ENCODE measurements around the gene MCTP2. TPM values are rescaled to one million over a fixed set of nuclear protein-coding genes. Genes with fewer than 3 reads are reported as not detected.

Gene MCTP2, protein sequence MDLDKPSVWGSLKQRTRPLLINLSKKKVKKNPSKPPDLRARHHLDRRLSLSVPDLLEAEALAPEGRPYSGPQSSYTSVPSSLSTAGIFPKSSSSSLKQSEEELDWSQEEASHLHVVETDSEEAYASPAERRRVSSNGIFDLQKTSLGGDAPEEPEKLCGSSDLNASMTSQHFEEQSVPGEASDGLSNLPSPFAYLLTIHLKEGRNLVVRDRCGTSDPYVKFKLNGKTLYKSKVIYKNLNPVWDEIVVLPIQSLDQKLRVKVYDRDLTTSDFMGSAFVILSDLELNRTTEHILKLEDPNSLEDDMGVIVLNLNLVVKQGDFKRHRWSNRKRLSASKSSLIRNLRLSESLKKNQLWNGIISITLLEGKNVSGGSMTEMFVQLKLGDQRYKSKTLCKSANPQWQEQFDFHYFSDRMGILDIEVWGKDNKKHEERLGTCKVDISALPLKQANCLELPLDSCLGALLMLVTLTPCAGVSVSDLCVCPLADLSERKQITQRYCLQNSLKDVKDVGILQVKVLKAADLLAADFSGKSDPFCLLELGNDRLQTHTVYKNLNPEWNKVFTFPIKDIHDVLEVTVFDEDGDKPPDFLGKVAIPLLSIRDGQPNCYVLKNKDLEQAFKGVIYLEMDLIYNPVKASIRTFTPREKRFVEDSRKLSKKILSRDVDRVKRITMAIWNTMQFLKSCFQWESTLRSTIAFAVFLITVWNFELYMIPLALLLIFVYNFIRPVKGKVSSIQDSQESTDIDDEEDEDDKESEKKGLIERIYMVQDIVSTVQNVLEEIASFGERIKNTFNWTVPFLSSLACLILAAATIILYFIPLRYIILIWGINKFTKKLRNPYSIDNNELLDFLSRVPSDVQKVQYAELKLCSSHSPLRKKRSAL
- total RNA-seq: 11.9 to 13.3 TPM (median 12.8 TPM) in 3 replicates

- Mint-ChIP-seq H3K4me1 (peaks cover 11% of the 10 kb centered on the region), H3K27me3 (ENCODE audit: low read depth) (peaks cover 54% of the 10 kb centered on the region), H3K36me3 (no peaks in the 10 kb centered on the region), H3K9me3 (no peaks in the 10 kb centered on the region), H3K4me3 (peak within 1 kb of the TSS; percentile 84), H3K27ac (peak within 1 kb of the TSS; percentile 5)
- DNase-seq (ENCODE audit: low spot score in 2 of 2, unreplicated experiment in 2 of 2): peak; percentile 24 to 60
- TF ChIP-seq, protein P1, sequence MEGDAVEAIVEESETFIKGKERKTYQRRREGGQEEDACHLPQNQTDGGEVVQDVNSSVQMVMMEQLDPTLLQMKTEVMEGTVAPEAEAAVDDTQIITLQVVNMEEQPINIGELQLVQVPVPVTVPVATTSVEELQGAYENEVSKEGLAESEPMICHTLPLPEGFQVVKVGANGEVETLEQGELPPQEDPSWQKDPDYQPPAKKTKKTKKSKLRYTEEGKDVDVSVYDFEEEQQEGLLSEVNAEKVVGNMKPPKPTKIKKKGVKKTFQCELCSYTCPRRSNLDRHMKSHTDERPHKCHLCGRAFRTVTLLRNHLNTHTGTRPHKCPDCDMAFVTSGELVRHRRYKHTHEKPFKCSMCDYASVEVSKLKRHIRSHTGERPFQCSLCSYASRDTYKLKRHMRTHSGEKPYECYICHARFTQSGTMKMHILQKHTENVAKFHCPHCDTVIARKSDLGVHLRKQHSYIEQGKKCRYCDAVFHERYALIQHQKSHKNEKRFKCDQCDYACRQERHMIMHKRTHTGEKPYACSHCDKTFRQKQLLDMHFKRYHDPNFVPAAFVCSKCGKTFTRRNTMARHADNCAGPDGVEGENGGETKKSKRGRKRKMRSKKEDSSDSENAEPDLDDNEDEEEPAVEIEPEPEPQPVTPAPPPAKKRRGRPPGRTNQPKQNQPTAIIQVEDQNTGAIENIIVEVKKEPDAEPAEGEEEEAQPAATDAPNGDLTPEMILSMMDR (IDR thresholded peaks at IDR 0.05; ENCODE audit: unreplicated experiment): no peak
These were observed at the start of gene MCTP2 for GRCh38 chr15:94230883-94231722. MCTP2 (plus strand) TSS chr15:94231561; CDS start chr15:94298266, 66,705 bp downstream.

DNA sequence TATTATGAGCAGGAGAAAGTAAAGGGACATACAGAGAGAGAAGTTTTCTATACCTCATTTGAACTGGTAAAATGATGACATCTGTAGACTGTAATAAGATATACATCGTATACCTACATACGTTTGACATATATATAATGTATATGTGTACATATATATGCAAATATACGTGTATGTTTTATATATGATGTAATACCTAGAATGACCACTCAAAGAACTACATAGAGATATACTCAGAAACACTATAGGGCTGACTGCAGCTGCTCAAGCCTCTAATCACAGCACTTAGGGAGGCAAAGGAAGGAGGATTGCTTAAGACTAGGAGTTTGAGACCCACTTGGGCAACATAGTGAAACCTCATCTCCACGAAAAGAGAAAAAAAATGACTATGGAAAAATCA is 48.5 kb upstream of the MCTP2 start:
- H3K4me1 Mint-ChIP-seq: no peaks in the 10 kb centered on the region

DNA sequence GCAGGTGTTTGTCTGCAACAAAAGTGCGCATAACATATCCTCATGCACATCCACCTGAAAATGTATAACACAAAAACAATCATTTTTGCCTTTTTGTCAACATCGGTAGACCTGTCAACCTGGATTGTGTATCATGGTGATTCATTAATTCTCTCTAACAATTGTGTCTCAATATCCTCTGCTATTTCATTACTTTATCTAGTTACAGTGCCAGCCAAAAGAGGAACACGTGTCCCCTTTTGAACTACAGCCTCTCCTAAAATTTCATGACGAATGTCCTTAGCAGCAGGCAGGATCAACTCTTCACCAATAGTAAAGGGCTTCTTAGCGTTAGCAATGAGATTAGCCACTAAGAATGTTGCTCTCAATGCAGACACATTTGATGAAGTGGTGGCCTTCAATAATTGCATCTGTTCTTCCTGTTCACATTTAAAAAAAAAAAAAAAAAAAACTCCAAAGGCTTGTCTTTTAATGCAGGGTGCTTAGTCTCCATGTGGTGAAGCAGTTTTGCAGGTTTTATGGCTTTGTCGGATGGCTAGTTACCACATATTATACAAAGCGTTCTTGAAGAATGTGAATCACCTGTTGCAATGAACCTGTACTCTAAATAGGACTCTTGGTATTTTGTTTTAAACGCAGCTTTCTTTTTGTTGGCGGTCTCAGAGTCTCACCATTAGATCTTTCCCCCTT is 45.7 kb upstream of the MCTP2 start:
- TF ChIP-seq, protein P1 (IDR thresholded peaks at IDR 0.05; ENCODE audit: unreplicated experiment): no peak
- Mint-ChIP-seq H3K9me3 (peaks cover 4% of the 10 kb centered on the region), H3K4me1 (no peaks in the 10 kb centered on the region), H3K4me3 (no peak overlapping the region), H3K27me3 (ENCODE audit: low read depth) (peaks cover 25% of the 10 kb centered on the region), H3K36me3 (no peaks in the 10 kb centered on the region), H3K27ac (no peak overlapping the region)
- DNase-seq (ENCODE audit: low spot score in 2 of 2, unreplicated experiment in 2 of 2): no peak

More for the DNA sequence above, 48.5 kb upstream of the MCTP2 start:
- no peak for DNase-seq (ENCODE audit: low spot score in 2 of 2, unreplicated experiment in 2 of 2)
- Mint-ChIP-seq H3K9me3 (peaks cover 6% of the 10 kb centered on the region), H3K36me3 (no peaks in the 10 kb centered on the region), H3K27ac (no peak overlapping the region), H3K27me3 (ENCODE audit: low read depth) (peaks cover 4% of the 10 kb centered on the region), H3K4me3 (no peak overlapping the region)
- TF ChIP-seq, protein P1 (IDR thresholded peaks at IDR 0.05; ENCODE audit: unreplicated experiment): no peak

DNA sequence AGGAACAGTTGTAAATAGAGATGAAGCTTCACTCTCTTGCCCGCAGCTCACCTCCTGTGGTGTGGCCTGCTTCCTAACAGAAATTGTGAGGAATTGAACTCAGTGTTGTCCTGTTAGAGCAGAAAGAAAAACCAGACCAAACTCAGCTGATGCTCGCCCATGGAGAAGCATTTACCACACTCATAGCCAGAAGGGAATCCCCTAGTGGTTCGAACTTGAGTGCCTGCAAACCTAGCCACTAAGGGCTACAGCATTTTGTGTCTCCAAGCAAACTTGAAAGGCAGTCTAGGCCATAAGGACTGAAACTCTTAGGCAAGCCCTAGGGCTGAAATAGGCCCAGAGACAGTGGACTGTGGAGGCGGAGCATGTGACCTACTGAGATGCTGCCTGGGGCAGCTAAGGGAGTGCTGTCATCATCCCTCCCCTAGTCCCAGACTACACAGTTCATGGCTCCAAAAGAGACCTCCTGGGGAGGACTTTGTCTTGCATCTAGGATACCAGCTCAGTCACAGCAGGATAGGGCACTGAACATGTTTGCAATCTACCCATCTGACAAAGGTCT is 44.5 kb upstream of the MCTP2 start:
- no peaks in the 10 kb centered on the region for H3K4me1 Mint-ChIP-seq
- TF ChIP-seq, protein P1 (IDR thresholded peaks at IDR 0.05; ENCODE audit: unreplicated experiment): no peak

More for the DNA sequence above, 44.5 kb upstream of the MCTP2 start:
- Mint-ChIP-seq H3K4me3 (no peak overlapping the region), H3K27me3 (ENCODE audit: low read depth) (peaks cover 31% of the 10 kb centered on the region), H3K9me3 (peaks cover 4% of the 10 kb centered on the region), H3K36me3 (no peaks in the 10 kb centered on the region), H3K27ac (no peak overlapping the region)
- no peak for DNase-seq (ENCODE audit: low spot score in 2 of 2, unreplicated experiment in 2 of 2)

Data from mesothelial cell of epicardium (in vitro differentiated cells).